H9 (cell line): Measurements from ENCODE around the gene ABCG5. TPM values are rescaled to one million over a fixed set of nuclear protein-coding genes. Genes with fewer than 3 reads are reported as not detected.

Experiments
- DNase-seq: peaks from one replicate; pipeline ENCODE4 v3.0.0-alpha.2; 2017
- H2AFZ ChIP-seq: one replicate; pipeline ENCODE4 v1.6.1; 2013; ENCODE audit warnings: mild to moderate bottlenecking, low read length, control low read depth, moderate library complexity
- H2AK5ac ChIP-seq: 2 replicates; pipeline ENCODE4 v1.6.1; 2013; ENCODE audit warnings: low read length, control low read depth, mixed read lengths; ENCODE audit not compliant: insufficient read length
- H2BK120ac ChIP-seq: one replicate; pipeline ENCODE4 v1.6.1; 2013; ENCODE audit warnings: low read depth, mild to moderate bottlenecking, low read length, control low read depth, inconsistent platforms; ENCODE audit not compliant: poor library complexity, severe bottlenecking
- H2BK12ac ChIP-seq: 2 replicates; pipeline ENCODE4 v1.6.1; 2013; ENCODE audit warnings: low read length, control low read depth, mixed read lengths, low read depth; ENCODE audit not compliant: insufficient read length
- H2BK15ac ChIP-seq: 2 replicates; pipeline ENCODE4 v1.6.1; 2013; ENCODE audit warnings: low read depth, low read length, control low read depth
- H2BK20ac ChIP-seq: one replicate; pipeline ENCODE4 v1.6.1; 2013; ENCODE audit warnings: low read depth, mild to moderate bottlenecking, low read length, control low read depth, inconsistent platforms; ENCODE audit not compliant: poor library complexity, severe bottlenecking
- H2BK5ac ChIP-seq: 2 replicates; pipeline ENCODE4 v1.6.1; 2013; ENCODE audit warnings: low read length, control low read depth, mixed read lengths; ENCODE audit not compliant: insufficient read length
- H3K14ac ChIP-seq: 2 replicates; pipeline ENCODE4 v1.6.1; 2013; ENCODE audit warnings: low read length, control low read depth; ENCODE audit not compliant: insufficient read depth
- H3K18ac ChIP-seq: 2 replicates; pipeline ENCODE4 v1.6.1; 2013; ENCODE audit warnings: low read depth, mild to moderate bottlenecking, mixed read lengths, low read length, control low read depth; ENCODE audit not compliant: insufficient read length
- H3K23ac ChIP-seq: 2 replicates; pipeline ENCODE4 v1.6.1; 2013; ENCODE audit warnings: low read length, control low read depth, mixed read lengths, low read depth; ENCODE audit not compliant: insufficient read length
- H3K23me2 ChIP-seq: 2 replicates; pipeline ENCODE4 v1.6.1; 2013; ENCODE audit warnings: low read depth, mild to moderate bottlenecking, mixed read lengths, low read length, control low read depth; ENCODE audit not compliant: insufficient read length, poor library complexity, severe bottlenecking
- H3K27ac ChIP-seq: 2 replicates; pipeline ENCODE4 v1.5.1; 2013; ENCODE audit warnings: low read length, control low read depth, mixed read lengths, low read depth; ENCODE audit not compliant: insufficient read length
- H3K27me3 ChIP-seq: 2 replicates; pipeline ENCODE4 v1.6.1; 2013; ENCODE audit warnings: low read length, control low read depth, inconsistent platforms; ENCODE audit not compliant: insufficient read depth
- H3K4ac ChIP-seq: 2 replicates; pipeline ENCODE4 v1.6.1; 2013; ENCODE audit warnings: low read depth, mild to moderate bottlenecking, control low read depth, inconsistent platforms, low read length, moderate library complexity
- H3K4me1 ChIP-seq: 2 replicates; pipeline ENCODE4 v1.6.1; 2013; ENCODE audit warnings: low read length, control low read depth, inconsistent platforms; ENCODE audit not compliant: insufficient read depth
- H3K4me2 ChIP-seq: 2 replicates; pipeline ENCODE4 v1.6.1; 2013; ENCODE audit warnings: low read length, control low read depth, mixed read lengths; ENCODE audit not compliant: insufficient read length, insufficient read depth
- H3K56ac ChIP-seq: 2 replicates; pipeline ENCODE4 v1.6.1; 2013; ENCODE audit warnings: low read depth, mild to moderate bottlenecking, mixed read lengths, low read length, control low read depth; ENCODE audit not compliant: insufficient read length
- H3K79me1 ChIP-seq: 2 replicates; pipeline ENCODE4 v1.6.1; 2013; ENCODE audit warnings: low read depth, mild to moderate bottlenecking, moderate library complexity, low read length, control low read depth, inconsistent platforms; ENCODE audit not compliant: insufficient read depth, poor library complexity, severe bottlenecking
- H3K79me2 ChIP-seq: 2 replicates; pipeline ENCODE4 v1.6.1; 2013; ENCODE audit warnings: low read length, control low read depth, inconsistent platforms; ENCODE audit not compliant: insufficient read depth
- H3K9ac ChIP-seq: 2 replicates; pipeline ENCODE4 v1.6.1; 2013; ENCODE audit warnings: low read length, control low read depth, mixed read lengths; ENCODE audit not compliant: insufficient read length; ENCODE audit errors: extremely low read depth
- H3K9me3 ChIP-seq: one replicate; pipeline ENCODE4 v1.6.1; 2013; ENCODE audit warnings: low read depth, low read length, inconsistent platforms; ENCODE audit not compliant: control insufficient read depth
- H3T11ph ChIP-seq: one replicate; pipeline ENCODE4 v1.6.1; 2013; ENCODE audit warnings: mild to moderate bottlenecking, low read length, control low read depth, inconsistent platforms
- H4K20me1 ChIP-seq: one replicate; pipeline ENCODE4 v1.6.1; 2013; ENCODE audit not compliant: control insufficient read depth, insufficient read length, insufficient read depth
- H4K5ac ChIP-seq: 2 replicates; pipeline ENCODE4 v1.6.1; 2013; ENCODE audit warnings: low read depth, mild to moderate bottlenecking, mixed read lengths, low read length, control low read depth; ENCODE audit not compliant: insufficient read length
- H4K8ac ChIP-seq: replicated peaks from 2 replicates; pipeline ENCODE4 v1.6.1; 2013; ENCODE audit warnings: low read length, control low read depth, mixed read lengths, low read depth; ENCODE audit not compliant: insufficient read length
- H4K91ac ChIP-seq: 2 replicates; pipeline ENCODE4 v1.6.1; 2013; ENCODE audit warnings: low read depth, mild to moderate bottlenecking, moderate library complexity, mixed read lengths, low read length, control low read depth; ENCODE audit not compliant: insufficient read length
- H3K27ac Mint-ChIP-seq, 3 experiments: 2 replicates in 2 of 3; 3 replicates in 1 of 3; pipeline ENCODE4 v1.8.0; 2020 to 2021; ENCODE audit warnings: mixed read lengths in 3 of 3, mild to moderate bottlenecking in 1 of 3, moderate library complexity in 1 of 3
- H3K27me3 Mint-ChIP-seq: 2 replicates; pipeline ENCODE4 v1.8.0; 2021; ENCODE audit warnings: low read depth, mild to moderate bottlenecking, moderate library complexity, mixed read lengths
- H3K36me3 Mint-ChIP-seq, 3 experiments: 2 replicates in 2 of 3; 3 replicates in 1 of 3; pipeline ENCODE4 v1.8.0; 2020 to 2021; ENCODE audit warnings: low read depth in 3 of 3, mixed read lengths in 3 of 3; ENCODE audit not compliant: insufficient read depth in 1 of 3
- H3K4me1 Mint-ChIP-seq, 2 experiments: 2 replicates each; pipeline ENCODE4 v1.8.0; 2020; ENCODE audit warnings: mixed read lengths in 2 of 2
- H3K4me3 Mint-ChIP-seq, 2 experiments: 2 replicates in 1 of 2; 3 replicates in 1 of 2; pipeline ENCODE4 v1.8.0; 2020 to 2021; ENCODE audit warnings: mild to moderate bottlenecking in 2 of 2, mixed read lengths in 2 of 2, moderate library complexity in 1 of 2
- H3K9me3 Mint-ChIP-seq, 2 experiments: 2 replicates in 1 of 2; 3 replicates in 1 of 2; pipeline ENCODE4 v1.8.0; 2020; ENCODE audit warnings: mild to moderate bottlenecking in 2 of 2, mixed read lengths in 2 of 2, moderate library complexity in 1 of 2
- WGBS: extraction: QIAGEN DNeasy Blood & Tissue Kit; methylation state at CpG from one replicate; pipeline ENCODE4 v1.1.7; 2013; ENCODE audit warnings: missing lambda C conversion rate, low lambda C conversion rate, mixed read lengths; ENCODE audit not compliant: insufficient read length; ENCODE audit errors: extremely low coverage; 5-methylcytosine and 5-hydroxymethylcytosine counted together
- total RNA-seq: library from RNA; stranded (reverse); gene quantifications from 2 replicates; pipeline ENCODE4 v1.2.1, GENCODE V29; 2021
- TF ChIP-seq, protein P1 (sequence below): fragments of 200-600 bp; sonication (generic); conservative IDR thresholded peaks from 3 replicates; pipeline ENCODE4 v1.8.0; 2021; ENCODE audit warnings: antibody characterized with exemption, mild to moderate bottlenecking

The ABCG5 gene
- total RNA-seq, 1 experiment from 2014 or later: not detected

DNA sequence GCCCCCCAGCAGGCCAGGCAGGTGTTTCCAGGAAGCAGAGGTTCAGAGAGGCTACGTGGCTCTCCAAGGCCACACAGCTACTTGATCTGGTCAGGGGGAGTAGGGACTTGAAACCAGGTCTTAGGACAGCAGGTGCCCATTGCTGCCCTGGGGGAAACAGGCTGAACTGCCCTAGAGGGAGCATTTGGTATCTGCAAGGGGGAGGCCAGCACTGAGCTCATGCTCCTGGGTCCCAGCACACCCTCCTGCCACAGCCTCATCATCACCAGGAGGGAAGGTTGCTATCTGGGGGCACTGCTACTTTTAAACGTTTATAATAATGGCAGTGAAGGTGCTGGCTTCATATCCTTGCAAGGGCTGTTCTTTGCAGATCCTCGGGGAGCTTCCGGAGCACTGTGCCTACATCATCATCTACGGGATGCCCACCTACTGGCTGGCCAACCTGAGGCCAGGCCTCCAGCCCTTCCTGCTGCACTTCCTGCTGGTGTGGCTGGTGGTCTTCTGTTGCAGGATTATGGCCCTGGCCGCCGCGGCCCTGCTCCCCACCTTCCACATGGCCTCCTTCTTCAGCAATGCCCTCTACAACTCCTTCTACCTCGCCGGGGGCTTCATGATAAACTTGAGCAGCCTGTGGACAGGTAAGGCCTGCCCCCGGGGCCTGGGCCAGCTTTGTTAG is 36.3 kb upstream of the ABCG5 start:
- Histone ChIP-seq H3T11ph (no peak overlapping the region), H2AK5ac (no peak overlapping the region), H3K4me1 (peaks cover 4% of the 10 kb centered on the region), H3K27ac (no peak overlapping the region), H3K27me3 (no peaks in the 10 kb centered on the region), H4K5ac (no peak overlapping the region), H3K79me2 (no peaks in the 10 kb centered on the region), H2BK120ac (no peak overlapping the region), H3K4ac (no peak overlapping the region), H3K14ac (no peak overlapping the region; the same call in 1 of the 2 replicates), H4K8ac (no peak overlapping the region), H3K9me3 (no peaks in the 10 kb centered on the region), H3K79me1 (no peaks in the 10 kb centered on the region), H2BK20ac (no peak overlapping the region), H3K56ac (no peak overlapping the region), H2BK5ac (no peak overlapping the region), H2BK15ac (no peak overlapping the region), H3K9ac (no peak overlapping the region), H3K23me2 (no peaks in the 10 kb centered on the region), H3K4me2 (no peak overlapping the region), H2AFZ (no peak overlapping the region), H2BK12ac (no peak overlapping the region), H4K91ac (no peak overlapping the region), H3K23ac (no peak overlapping the region), H3K18ac (no peak overlapping the region), H4K20me1 (no peaks in the 10 kb centered on the region)
- no peak for DNase-seq
- peaks cover 4 to 13% of the 10 kb centered on the region in 2 experiments for H3K4me1 Mint-ChIP-seq
- H3K9me3 Mint-ChIP-seq: no peaks in the 10 kb centered on the region
- H3K36me3 Mint-ChIP-seq: no peaks in the 10 kb centered on the region
- H3K27ac Mint-ChIP-seq: no peak overlapping the region
- WGBS: no CpG with 5 or more reads among the region's 11 CpGs
- peaks cover 36% of the 10 kb centered on the region for H3K27me3 Mint-ChIP-seq
- TF ChIP-seq, protein P1, sequence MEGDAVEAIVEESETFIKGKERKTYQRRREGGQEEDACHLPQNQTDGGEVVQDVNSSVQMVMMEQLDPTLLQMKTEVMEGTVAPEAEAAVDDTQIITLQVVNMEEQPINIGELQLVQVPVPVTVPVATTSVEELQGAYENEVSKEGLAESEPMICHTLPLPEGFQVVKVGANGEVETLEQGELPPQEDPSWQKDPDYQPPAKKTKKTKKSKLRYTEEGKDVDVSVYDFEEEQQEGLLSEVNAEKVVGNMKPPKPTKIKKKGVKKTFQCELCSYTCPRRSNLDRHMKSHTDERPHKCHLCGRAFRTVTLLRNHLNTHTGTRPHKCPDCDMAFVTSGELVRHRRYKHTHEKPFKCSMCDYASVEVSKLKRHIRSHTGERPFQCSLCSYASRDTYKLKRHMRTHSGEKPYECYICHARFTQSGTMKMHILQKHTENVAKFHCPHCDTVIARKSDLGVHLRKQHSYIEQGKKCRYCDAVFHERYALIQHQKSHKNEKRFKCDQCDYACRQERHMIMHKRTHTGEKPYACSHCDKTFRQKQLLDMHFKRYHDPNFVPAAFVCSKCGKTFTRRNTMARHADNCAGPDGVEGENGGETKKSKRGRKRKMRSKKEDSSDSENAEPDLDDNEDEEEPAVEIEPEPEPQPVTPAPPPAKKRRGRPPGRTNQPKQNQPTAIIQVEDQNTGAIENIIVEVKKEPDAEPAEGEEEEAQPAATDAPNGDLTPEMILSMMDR: no peak; the same call in 2 of the 3 replicates
- H3K4me3 Mint-ChIP-seq: no peak overlapping the region
